GM18858 (cell line): ENCODE results near the gene LRBA.

Experiments
- ATAC-seq: cut with Tn5 transposase; IDR thresholded peaks from one replicate; pipeline ENCODE4 v1.9.1; 2021; ENCODE audit not compliant: unreplicated experiment

LRBA gene

GRCh38 chr4:150235317-150235716 lies 779.8 kb downstream of the LRBA start:
- ATAC-seq, result no peak

GRCh38 chr4:150234246-150234645 lies 780.8 kb downstream of the LRBA start:
- no peak for ATAC-seq

GRCh38 chr4:150232029-150232428 lies 783.1 kb downstream of the LRBA start:
- ATAC-seq, result no peak

- ATAC-seq, result no peak
These were observed 783.8 kb downstream of the LRBA start for GRCh38 chr4:150231107-150231770.

- ATAC-seq, result no peak
These were observed 784.5 kb downstream of the LRBA start for GRCh38 chr4:150230561-150230960.

- no peak for ATAC-seq
These were observed 785.6 kb downstream of the LRBA start for GRCh38 chr4:150229520-150229919.

GRCh38 chr4:150224896-150225591 lies 790.0 kb downstream of the LRBA start:
- ATAC-seq, result no peak

GRCh38 chr4:150219841-150220240 lies 795.2 kb downstream of the LRBA start:
- ATAC-seq, result no peak

- ATAC-seq, result no peak
These were observed 796.6 kb downstream of the LRBA start for GRCh38 chr4:150218447-150218846.

GRCh38 chr4:150217808-150218207 lies 797.3 kb downstream of the LRBA start:
- ATAC-seq, result no peak

GRCh38 chr4:150217192-150217591 lies 797.9 kb downstream of the LRBA start:
- no peak for ATAC-seq

GRCh38 chr4:150216726-150217125 lies 798.4 kb downstream of the LRBA start:
- no peak for ATAC-seq

- no peak for ATAC-seq
These were observed 799.5 kb downstream of the LRBA start for GRCh38 chr4:150215601-150216000.
